Fibroblast of lung (primary cell): ENCODE data around the gene SLCO1C1. TPM values are rescaled to one million over a fixed set of nuclear protein-coding genes. Genes with fewer than 3 reads are reported as not detected.
"Not testable (repeated sequence)": the region's sequence is repeated elsewhere in the genome, so short reads cannot be mapped to it uniquely, and the experiment has no call there.

Experiments used
- DNase-seq, 2 donors: peaks; one replicate each; pipeline versions ENCODE4 v3.0.0 to v3.0.0-alpha.2; 2010; ENCODE audit warnings: low read depth in 2 of 2
- H2AFZ ChIP-seq: 2 replicates; pipeline ENCODE4 v1.5.1; 2012; ENCODE audit warnings: low read length, control low read depth, inconsistent platforms
- H3K27ac ChIP-seq: 2 replicates; pipeline ENCODE4 v1.5.1; 2011; ENCODE audit warnings: low read length, control low read depth; ENCODE audit not compliant: insufficient read depth
- H3K27me3 ChIP-seq: 2 replicates; pipeline ENCODE4 v1.5.1; 2011; ENCODE audit warnings: mild to moderate bottlenecking, low read length; ENCODE audit not compliant: control insufficient read depth, insufficient read depth
- H3K36me3 ChIP-seq: 2 replicates; pipeline ENCODE4 v1.5.1; 2011; ENCODE audit warnings: low read length; ENCODE audit not compliant: control insufficient read depth, insufficient read depth
- H3K4me1 ChIP-seq: 2 replicates; pipeline ENCODE4 v1.5.1; 2011; ENCODE audit warnings: low read length; ENCODE audit not compliant: control insufficient read depth, insufficient read depth; ENCODE audit errors: extremely low read depth
- H3K4me2 ChIP-seq: 2 replicates; pipeline ENCODE4 v1.5.1; 2011; ENCODE audit warnings: low read length, control low read depth; ENCODE audit not compliant: insufficient read depth; ENCODE audit errors: extremely low read depth
- H3K4me3 ChIP-seq, 4 experiments: fragments of 200-600 bp in 1 of 4; sonication (generic) in 1 of 4; replicated peaks in 1 of 4; 2 replicates each; pipeline ENCODE4 v1.5.1; 2011 to 2016; ENCODE audit warnings: low read length in 4 of 4, low read depth in 3 of 4, mild to moderate bottlenecking in 3 of 4, control low read depth in 2 of 4, inconsistent platforms in 1 of 4, mixed read lengths in 1 of 4; ENCODE audit not compliant: insufficient read depth in 1 of 4; ENCODE audit errors: control extremely low read depth in 1 of 4
- H3K79me2 ChIP-seq: 2 replicates; pipeline ENCODE4 v1.5.1; 2012; ENCODE audit warnings: mild to moderate bottlenecking, low read length, inconsistent platforms; ENCODE audit not compliant: control insufficient read depth, insufficient read depth
- H3K9ac ChIP-seq: 2 replicates; pipeline ENCODE4 v1.5.1; 2011; ENCODE audit warnings: mild to moderate bottlenecking, low read length, control low read depth; ENCODE audit not compliant: insufficient read depth
- H3K9me3 ChIP-seq: 2 replicates; pipeline ENCODE4 v1.5.1; 2012; ENCODE audit warnings: low read depth, low read length; ENCODE audit not compliant: control insufficient read depth, insufficient read depth
- H4K20me1 ChIP-seq: 2 replicates; pipeline ENCODE4 v1.5.1; 2011; ENCODE audit warnings: low read length; ENCODE audit not compliant: control insufficient read depth, insufficient read depth; ENCODE audit errors: extremely low read depth
- EZH2 ChIP-seq: IDR thresholded peaks from 2 replicates; pipeline ENCODE4 v1.5.1; 2012; ENCODE audit warnings: low read length, control low read depth, mild to moderate bottlenecking; ENCODE audit errors: missing control alignments
- polyA plus RNA-seq, 2 donors: library from polyadenylated mRNA; depleted of rRNA in 1 of 2; stranded (reverse) in 1 of 2; unstranded in 1 of 2; fragments of >200 nt; gene quantifications; 2 replicates each; pipeline ENCODE4 v1.2.1, GENCODE V29; 2011 to 2012; ENCODE audit warnings: missing spikeins in 1 of 2
- total RNA-seq: library from RNA; depleted of rRNA; stranded (reverse); fragments of >200 nt; gene quantifications from 2 replicates; pipeline ENCODE4 v1.2.1, GENCODE V29; 2014
- TF ChIP-seq, protein P1 (sequence below), 2 donors: IDR thresholded peaks in 1 of 2; conservative IDR thresholded peaks in 1 of 2; 1 replicate in 1 of 2; 2 replicates in 1 of 2; pipeline ENCODE4 v1.5.1; 2011 to 2012; ENCODE audit warnings: low read length in 2 of 2, control low read depth in 1 of 2, inconsistent platforms in 1 of 2, low read depth in 1 of 2, mild to moderate bottlenecking in 1 of 2

SLCO1C1 gene
- total and polyA plus RNA-seq, 2 donors (not counting 1 experiment from before 2014, with no cell fraction given) = not detected

DNA sequence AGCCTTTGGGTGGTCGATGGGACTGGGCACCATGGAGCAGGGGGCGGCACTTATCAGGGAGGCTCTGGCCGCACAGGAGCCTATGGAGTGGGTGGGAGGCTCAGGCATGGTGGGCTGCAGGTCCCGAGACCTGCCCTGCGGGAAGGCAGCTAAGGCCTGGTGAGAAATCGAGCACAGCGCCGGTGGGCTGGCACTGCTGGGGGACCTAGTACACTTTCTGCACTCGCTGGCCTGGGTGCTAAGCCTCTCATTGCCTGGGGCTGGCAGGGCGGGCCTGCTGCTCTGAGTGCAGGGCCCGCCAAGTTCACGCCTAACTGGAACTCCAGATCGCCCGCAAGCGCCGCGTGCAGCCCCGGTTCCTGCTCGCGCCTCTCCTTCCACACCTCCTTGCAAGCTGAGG lies 82.3 kb downstream of the SLCO1C1 start:
- H2AFZ ChIP-seq = no peak overlapping the region
- no peak overlapping the region for H3K9ac ChIP-seq
- no peaks in the 10 kb centered on the region for H3K79me2 ChIP-seq
- H3K27me3 ChIP-seq = no peaks in the 10 kb centered on the region
- H3K4me3 ChIP-seq = no peak overlapping the region
- no peak for DNase-seq
- no peaks in the 10 kb centered on the region for H3K36me3 ChIP-seq
- no peaks in the 10 kb centered on the region for H3K4me1 ChIP-seq
- TF ChIP-seq EZH2 = no peak
- TF ChIP-seq, protein P1, sequence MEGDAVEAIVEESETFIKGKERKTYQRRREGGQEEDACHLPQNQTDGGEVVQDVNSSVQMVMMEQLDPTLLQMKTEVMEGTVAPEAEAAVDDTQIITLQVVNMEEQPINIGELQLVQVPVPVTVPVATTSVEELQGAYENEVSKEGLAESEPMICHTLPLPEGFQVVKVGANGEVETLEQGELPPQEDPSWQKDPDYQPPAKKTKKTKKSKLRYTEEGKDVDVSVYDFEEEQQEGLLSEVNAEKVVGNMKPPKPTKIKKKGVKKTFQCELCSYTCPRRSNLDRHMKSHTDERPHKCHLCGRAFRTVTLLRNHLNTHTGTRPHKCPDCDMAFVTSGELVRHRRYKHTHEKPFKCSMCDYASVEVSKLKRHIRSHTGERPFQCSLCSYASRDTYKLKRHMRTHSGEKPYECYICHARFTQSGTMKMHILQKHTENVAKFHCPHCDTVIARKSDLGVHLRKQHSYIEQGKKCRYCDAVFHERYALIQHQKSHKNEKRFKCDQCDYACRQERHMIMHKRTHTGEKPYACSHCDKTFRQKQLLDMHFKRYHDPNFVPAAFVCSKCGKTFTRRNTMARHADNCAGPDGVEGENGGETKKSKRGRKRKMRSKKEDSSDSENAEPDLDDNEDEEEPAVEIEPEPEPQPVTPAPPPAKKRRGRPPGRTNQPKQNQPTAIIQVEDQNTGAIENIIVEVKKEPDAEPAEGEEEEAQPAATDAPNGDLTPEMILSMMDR (conservative IDR thresholded peaks at IDR 0.05 in 1 of 2, IDR thresholded peaks at IDR 0.05 in 1 of 2; ENCODE audit: low read depth in 1 of 2, low read length in 2 of 2) = no peak
- H4K20me1 ChIP-seq = no peaks in the 10 kb centered on the region
- H3K4me2 ChIP-seq = no peak overlapping the region
- H3K9me3 ChIP-seq = no peaks in the 10 kb centered on the region
- H3K27ac ChIP-seq = no peak overlapping the region

DNA sequence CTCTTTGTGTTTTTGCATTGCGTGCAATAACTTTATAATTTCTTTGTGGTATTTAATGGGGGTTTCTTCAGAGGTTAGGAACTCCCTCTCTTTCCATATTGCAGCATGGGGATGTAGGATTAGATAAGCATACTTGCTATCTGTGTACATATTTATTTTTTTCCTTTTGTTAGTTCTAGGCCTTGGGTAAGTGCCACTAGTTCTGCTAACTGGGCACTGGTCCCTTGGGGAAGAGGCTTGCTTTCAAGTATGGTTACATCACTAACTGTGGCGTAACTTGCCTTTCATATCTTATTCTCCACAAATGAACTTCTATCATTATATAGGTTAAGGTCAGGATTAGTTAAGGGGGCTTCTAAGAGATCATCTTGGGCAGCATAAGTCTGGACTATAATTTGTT lies 83.8 kb downstream of the SLCO1C1 start:
- Histone ChIP-seq H4K20me1 (no peaks in the 10 kb centered on the region), H3K79me2 (no peaks in the 10 kb centered on the region), H3K4me3 (no peak overlapping the region), H2AFZ (no peak overlapping the region), H3K4me1 (no peaks in the 10 kb centered on the region), H3K27me3 (no peaks in the 10 kb centered on the region), H3K27ac (no peak overlapping the region), H3K9ac (no peak overlapping the region), H3K4me2 (no peak overlapping the region), H3K9me3 (no peaks in the 10 kb centered on the region), H3K36me3 (no peaks in the 10 kb centered on the region)
- TF ChIP-seq EZH2 = no peak
- TF ChIP-seq, protein P1 (conservative IDR thresholded peaks at IDR 0.05 in 1 of 2, IDR thresholded peaks at IDR 0.05 in 1 of 2; ENCODE audit: low read depth in 1 of 2, low read length in 2 of 2) = no peak
- DNase-seq = no peak

DNA sequence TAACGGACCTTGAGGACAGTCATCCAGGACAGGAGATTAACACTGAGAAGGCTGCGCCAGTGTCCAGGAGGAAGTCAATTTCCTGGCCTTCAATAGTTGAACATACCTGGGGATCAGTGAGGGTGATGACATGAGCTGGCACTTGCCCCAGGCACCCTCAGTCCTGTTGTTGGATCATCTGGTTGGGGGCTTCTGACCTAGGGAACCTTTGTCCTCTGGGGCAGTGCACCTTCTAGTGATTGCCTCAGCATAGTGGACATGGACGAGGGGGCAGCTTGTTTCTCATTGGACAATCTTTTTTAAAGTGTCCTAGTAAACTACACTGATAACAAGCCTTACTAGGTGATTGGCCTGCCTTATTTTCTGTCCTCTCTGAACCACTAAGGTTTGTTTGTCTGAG lies 84.8 kb downstream of the SLCO1C1 start:
- not testable (repeated sequence) for H4K20me1 ChIP-seq, H3K4me3 ChIP-seq, H3K9ac ChIP-seq, H2AFZ ChIP-seq, H3K9me3 ChIP-seq, H3K4me2 ChIP-seq, H3K79me2 ChIP-seq, DNase-seq, H3K36me3 ChIP-seq, H3K4me1 ChIP-seq, H3K27me3 ChIP-seq, H3K27ac ChIP-seq

DNA sequence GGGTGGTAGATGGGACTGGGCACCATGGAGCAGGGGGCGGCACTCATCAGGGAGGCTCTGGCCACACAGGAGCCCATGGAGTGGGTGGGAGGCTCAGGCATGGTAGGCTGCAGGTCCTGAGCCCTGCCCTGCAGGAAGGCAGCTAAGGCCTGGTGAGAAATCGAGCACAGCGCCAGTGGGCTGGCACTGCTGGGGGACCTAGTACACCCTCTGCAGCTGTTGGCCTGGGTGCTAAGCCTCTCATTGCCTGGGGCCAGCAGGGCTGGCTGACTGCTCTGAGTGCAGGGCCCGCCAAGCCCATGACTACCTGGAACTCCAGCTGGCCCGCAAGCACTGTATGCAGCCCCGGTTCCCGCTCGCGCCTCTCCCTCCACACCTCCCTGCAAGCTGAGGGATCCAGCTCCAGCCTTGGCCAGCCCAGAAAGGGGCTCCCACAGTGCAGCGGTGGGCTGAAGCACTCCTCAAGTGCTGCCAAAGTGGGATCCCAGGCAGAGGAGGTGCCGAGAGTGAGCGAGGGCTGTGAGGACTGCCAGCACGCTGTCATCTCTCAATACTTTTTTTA lies 88.7 kb downstream of the SLCO1C1 start:
- not testable (repeated sequence) for H3K4me3 ChIP-seq, H3K79me2 ChIP-seq, H3K27me3 ChIP-seq, H3K27ac ChIP-seq, H3K9me3 ChIP-seq, DNase-seq, H3K4me1 ChIP-seq, H3K4me2 ChIP-seq, H3K36me3 ChIP-seq, H4K20me1 ChIP-seq, H2AFZ ChIP-seq, H3K9ac ChIP-seq
